ENCODE results near the gene EEFSEC. TPM values are rescaled to one million over a fixed set of nuclear protein-coding genes. Genes with fewer than 3 reads are reported as not detected.
A peak's percentile ranks its signal among the peaks of the same experiment; 100 is the strongest.

EEFSEC gene
- total and polyA plus RNA-seq, 7 experiments from 2014 or later, result 17.3 to 31.4 (median 18.3) TPM

DNA sequence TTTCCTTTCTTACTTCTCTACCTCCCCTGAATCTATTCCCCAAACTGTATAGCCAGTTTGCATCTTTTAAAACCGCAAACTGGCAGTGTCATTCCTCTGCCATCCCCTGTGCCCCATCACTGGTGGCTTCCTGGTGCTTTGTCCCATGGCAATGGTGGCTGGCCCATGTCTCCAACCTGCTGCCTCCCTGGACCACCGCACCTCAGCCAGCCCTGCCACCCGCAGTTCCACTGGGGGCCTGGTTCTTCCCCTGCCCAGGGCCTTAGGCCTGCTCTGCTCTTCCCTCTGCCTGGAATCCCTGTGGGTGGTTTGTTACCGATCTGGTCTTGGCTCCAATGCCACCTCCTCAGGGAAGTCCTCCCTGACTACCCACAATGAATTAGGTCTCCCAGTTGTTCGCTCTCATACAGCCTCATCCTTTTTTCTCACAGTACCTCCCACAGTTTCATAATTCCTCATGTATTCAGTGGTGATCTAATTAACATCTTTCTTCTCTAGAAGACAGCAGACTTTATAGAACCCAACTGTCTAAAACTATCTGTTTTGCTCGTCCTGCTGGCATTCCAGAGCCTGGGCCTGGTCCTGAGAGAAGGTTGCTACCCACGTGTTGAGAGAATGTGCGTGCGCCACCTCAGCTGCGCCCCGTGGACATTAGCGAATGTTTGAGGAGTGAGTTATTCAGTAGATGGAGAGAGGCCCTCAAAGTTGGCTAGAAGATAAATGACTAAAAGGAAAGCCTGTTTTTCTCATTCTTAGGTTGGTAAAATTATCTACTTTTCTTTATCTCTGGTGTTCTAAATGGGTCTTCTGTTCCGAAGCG lies 183.3 kb downstream of the EEFSEC start:
- no peak for DNase-seq
- peaks cover 0 to 27% (median 4%) of the 10 kb centered on the region in 7 donors for H3K4me1 Mint-ChIP-seq
- H3K4me1 ChIP-seq (ENCODE audit: control insufficient read depth in 2 of 2, insufficient read depth in 2 of 2, low read length in 2 of 2), result no peaks in the 10 kb centered on the region
- no peaks in the 10 kb centered on the region for H3K9me3 Mint-ChIP-seq
- H3K4me3 Mint-ChIP-seq, result no peak overlapping the region
- peaks cover 0 to 43% (median 15%) of the 10 kb centered on the region in 5 donors for H3K36me3 Mint-ChIP-seq
- no peak for ATAC-seq
- H3K4me3 ChIP-seq (ENCODE audit: low read length), result no peak overlapping the region
- no peaks in the 10 kb centered on the region for H3K27me3 ChIP-seq (ENCODE audit: control insufficient read depth in 2 of 2, insufficient read depth in 2 of 2, low read length in 2 of 2)
- no peak overlapping the region for H3K27ac ChIP-seq (ENCODE audit: low read depth, low read length)
- H3K36me3 ChIP-seq (ENCODE audit: control insufficient read depth in 2 of 3, insufficient read depth in 3 of 3, low read length in 3 of 3), result peaks cover 0 to 16% (median 0%) of the 10 kb centered on the region in 3 experiments
- no peaks in the 10 kb centered on the region for H3K27me3 Mint-ChIP-seq
- intact Hi-C loops (cut with micrococcal nuclease), result no loop called here
- CTCF ChIA-PET, result no interaction called here
- no peaks in the 10 kb centered on the region for H3K9me3 ChIP-seq (ENCODE audit: control insufficient read depth in 2 of 3, low read length in 3 of 3)
- peak overlapping the region in 4 of 9 donors; percentile 5 to 72 (median 50) for H3K27ac Mint-ChIP-seq
- POLR2A ChIA-PET, result no interaction called here

DNA sequence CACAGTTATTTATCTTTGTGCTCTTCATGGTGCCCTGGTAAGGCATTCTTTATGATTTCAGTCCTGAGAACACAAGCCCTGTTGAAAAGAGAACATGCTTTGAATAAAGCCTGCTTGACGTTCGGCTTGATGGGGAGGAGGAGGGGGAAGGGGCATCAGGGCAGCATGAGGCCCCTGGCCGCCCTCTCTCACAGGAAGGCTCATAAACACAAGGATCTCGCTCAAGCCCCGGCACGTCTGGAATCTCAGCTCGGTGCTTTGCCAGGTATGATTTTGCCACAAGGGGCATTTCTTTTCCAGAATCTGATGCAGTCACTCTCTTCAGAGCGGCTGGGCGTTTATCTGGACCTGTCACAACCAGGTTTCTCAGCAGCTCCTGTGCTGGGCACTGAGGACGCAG lies 184.0 kb downstream of the EEFSEC start:
- Histone ChIP-seq H3K4me1 (ENCODE audit: control insufficient read depth in 2 of 2, insufficient read depth in 2 of 2, low read length in 2 of 2) (no peaks in the 10 kb centered on the region), H3K27ac (ENCODE audit: low read depth, low read length) (no peak overlapping the region), H3K4me3 (ENCODE audit: low read length) (no peak overlapping the region), H3K36me3 (ENCODE audit: control insufficient read depth in 2 of 3, insufficient read depth in 3 of 3, low read length in 3 of 3) (peaks cover 0 to 23% (median 0%) of the 10 kb centered on the region in 3 experiments), H3K27me3 (ENCODE audit: control insufficient read depth in 2 of 2, insufficient read depth in 2 of 2, low read length in 2 of 2) (no peaks in the 10 kb centered on the region), H3K9me3 (ENCODE audit: control insufficient read depth in 2 of 3, low read length in 3 of 3) (no peaks in the 10 kb centered on the region)
- no peaks in the 10 kb centered on the region for H3K9me3 Mint-ChIP-seq
- peaks cover 0 to 27% (median 4%) of the 10 kb centered on the region in 7 donors for H3K4me1 Mint-ChIP-seq
- H3K27me3 Mint-ChIP-seq, result no peaks in the 10 kb centered on the region
- no peak for ATAC-seq
- peaks cover 0 to 47% (median 15%) of the 10 kb centered on the region in 5 donors for H3K36me3 Mint-ChIP-seq
- DNase-seq, result no peak
- H3K4me3 Mint-ChIP-seq, result no peak overlapping the region
- ChIA-PET CTCF (no interaction called here), POLR2A (no interaction called here)
- no peak overlapping the region for H3K27ac Mint-ChIP-seq
- intact Hi-C loops (cut with micrococcal nuclease), result no loop called here

DNA sequence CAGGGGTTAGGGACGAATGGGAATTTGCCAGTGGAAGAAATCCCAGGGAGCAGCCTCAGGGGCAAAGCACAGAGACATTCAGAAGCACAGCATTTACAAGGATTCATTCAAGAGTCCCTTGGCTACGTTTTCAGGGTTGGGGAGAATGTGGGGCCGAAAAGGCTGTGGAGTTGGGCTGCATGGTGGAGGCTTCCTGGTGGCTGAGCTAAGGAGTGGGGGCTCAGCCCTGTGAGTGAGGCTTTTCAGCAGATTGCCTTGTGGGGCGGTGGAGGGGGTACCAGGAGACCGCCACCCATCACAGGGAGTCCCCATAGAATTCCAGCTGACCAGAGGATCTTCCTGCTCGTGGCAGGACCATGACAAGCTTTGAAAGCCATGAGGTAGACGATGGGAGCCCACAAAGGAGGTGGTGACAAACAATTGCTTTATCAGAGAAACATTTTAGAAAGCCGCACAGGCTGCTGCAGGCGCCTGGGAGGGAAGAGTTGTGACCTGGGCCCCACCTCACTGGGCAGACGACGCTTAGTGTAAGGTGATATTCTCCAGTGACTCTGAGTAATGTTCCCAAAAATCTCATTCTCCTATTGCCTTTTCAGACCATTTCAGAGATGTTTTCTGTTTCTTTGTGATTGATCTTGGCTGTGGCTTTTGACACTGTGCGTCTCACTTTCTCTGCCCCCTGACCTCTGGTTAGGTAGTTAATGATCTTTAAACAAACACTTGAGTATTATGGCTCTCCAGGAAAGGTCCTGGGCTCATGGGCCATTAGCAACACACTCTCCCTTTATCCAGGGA lies 185.5 kb downstream of the EEFSEC start:
- no peak overlapping the region for H3K4me3 ChIP-seq (ENCODE audit: low read length)
- intact Hi-C loops (cut with micrococcal nuclease), result no loop called here
- no peaks in the 10 kb centered on the region for H3K27me3 ChIP-seq (ENCODE audit: control insufficient read depth in 2 of 2, insufficient read depth in 2 of 2, low read length in 2 of 2)
- H3K36me3 ChIP-seq (ENCODE audit: control insufficient read depth in 2 of 3, insufficient read depth in 3 of 3, low read length in 3 of 3), result peaks cover 0 to 37% (median 0%) of the 10 kb centered on the region in 3 experiments
- ChIA-PET POLR2A (no interaction called here), CTCF (no interaction called here)
- DNase-seq (no peak), ATAC-seq (no peak)
- no peaks in the 10 kb centered on the region for H3K9me3 ChIP-seq (ENCODE audit: control insufficient read depth in 2 of 3, low read length in 3 of 3)
- no peaks in the 10 kb centered on the region for H3K4me1 ChIP-seq (ENCODE audit: control insufficient read depth in 2 of 2, insufficient read depth in 2 of 2, low read length in 2 of 2)
- Mint-ChIP-seq H3K36me3 (peaks cover 0 to 41% (median 14%) of the 10 kb centered on the region in 5 donors), H3K9me3 (no peaks in the 10 kb centered on the region), H3K27ac (no peak overlapping the region), H3K4me3 (no peak overlapping the region), H3K4me1 (peaks cover 0 to 27% (median 4%) of the 10 kb centered on the region in 7 donors), H3K27me3 (no peaks in the 10 kb centered on the region)
- H3K27ac ChIP-seq (ENCODE audit: low read depth, low read length), result no peak overlapping the region

DNA sequence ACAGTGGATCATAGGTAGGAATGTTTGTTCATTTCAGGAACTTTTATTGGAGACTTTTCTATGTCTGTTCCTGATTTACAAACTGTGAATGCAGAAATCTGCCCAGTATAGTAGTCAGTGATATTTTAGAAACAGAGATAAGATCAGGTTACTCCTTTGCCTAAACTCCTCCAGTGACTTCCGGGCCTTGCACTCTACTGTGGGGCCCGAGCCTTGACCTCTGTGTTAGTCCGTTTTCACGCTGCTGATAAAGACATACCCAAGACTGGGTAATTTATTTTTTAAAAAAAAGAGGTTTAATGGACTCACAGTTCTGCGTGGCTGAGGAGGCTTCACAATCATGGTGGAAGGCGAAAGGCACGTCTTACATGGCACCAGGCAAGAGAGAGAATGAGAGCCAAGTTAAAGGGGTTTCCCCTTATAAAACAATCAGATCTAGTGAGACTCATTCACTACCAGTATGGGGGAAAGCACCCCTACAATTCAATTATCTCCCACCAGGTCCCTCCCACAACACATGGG lies 186.3 kb downstream of the EEFSEC start:
- Histone ChIP-seq H3K36me3 (ENCODE audit: control insufficient read depth in 2 of 3, insufficient read depth in 3 of 3, low read length in 3 of 3) (peaks cover 0 to 41% (median 0%) of the 10 kb centered on the region in 3 experiments), H3K4me1 (ENCODE audit: control insufficient read depth in 2 of 2, insufficient read depth in 2 of 2, low read length in 2 of 2) (no peaks in the 10 kb centered on the region), H3K27me3 (ENCODE audit: control insufficient read depth in 2 of 2, insufficient read depth in 2 of 2, low read length in 2 of 2) (no peaks in the 10 kb centered on the region), H3K9me3 (ENCODE audit: control insufficient read depth in 2 of 3, low read length in 3 of 3) (no peaks in the 10 kb centered on the region), H3K27ac (ENCODE audit: low read depth, low read length) (no peak overlapping the region), H3K4me3 (ENCODE audit: low read length) (no peak overlapping the region)
- intact Hi-C loops (cut with micrococcal nuclease), result no loop called here
- H3K4me3 Mint-ChIP-seq, result no peak overlapping the region
- no peaks in the 10 kb centered on the region for H3K27me3 Mint-ChIP-seq
- ATAC-seq, result no peak
- H3K9me3 Mint-ChIP-seq, result no peaks in the 10 kb centered on the region
- ChIA-PET POLR2A (no interaction called here), CTCF (no interaction called here)
- peaks cover 0 to 40% (median 14%) of the 10 kb centered on the region in 5 donors for H3K36me3 Mint-ChIP-seq
- no peak for DNase-seq
- H3K4me1 Mint-ChIP-seq, result peaks cover 0 to 27% (median 5%) of the 10 kb centered on the region in 7 donors
- H3K27ac Mint-ChIP-seq, result peak overlapping the region in 1 of 9 donors; percentile 36

DNA sequence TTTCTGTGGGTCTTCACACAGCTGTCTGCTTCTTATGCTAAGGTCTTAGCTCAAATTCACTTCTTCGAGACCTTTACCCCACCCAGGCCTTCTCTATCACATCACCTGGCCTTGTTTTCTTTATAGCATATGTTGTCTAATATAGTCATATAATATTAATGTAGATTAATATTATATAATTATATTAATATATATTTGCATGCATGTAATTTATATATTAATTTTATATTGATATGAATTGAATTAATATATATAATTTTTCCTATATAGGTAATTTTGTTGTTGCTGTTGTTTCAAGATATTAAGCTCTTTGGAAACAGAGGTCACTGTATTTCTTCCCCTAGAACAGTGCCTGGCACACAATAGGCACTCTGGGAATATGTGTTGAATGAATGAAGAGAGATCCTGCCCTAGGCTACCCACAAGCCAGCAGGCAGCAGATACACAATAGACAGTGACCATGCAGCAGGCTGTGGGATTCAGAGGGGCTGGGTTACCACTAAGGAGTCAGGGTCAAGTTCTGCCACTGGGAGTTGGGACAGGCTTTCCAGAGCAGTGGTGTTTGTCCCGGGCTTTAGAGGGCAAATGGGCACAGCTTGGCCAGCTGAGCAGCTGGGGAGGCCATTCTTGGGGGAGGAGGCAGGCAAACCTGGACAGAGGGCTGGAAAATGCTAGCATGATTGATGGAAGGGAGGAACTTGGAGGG lies 187.1 kb downstream of the EEFSEC start:
- intact Hi-C loops (cut with micrococcal nuclease), result no loop called here

DNA sequence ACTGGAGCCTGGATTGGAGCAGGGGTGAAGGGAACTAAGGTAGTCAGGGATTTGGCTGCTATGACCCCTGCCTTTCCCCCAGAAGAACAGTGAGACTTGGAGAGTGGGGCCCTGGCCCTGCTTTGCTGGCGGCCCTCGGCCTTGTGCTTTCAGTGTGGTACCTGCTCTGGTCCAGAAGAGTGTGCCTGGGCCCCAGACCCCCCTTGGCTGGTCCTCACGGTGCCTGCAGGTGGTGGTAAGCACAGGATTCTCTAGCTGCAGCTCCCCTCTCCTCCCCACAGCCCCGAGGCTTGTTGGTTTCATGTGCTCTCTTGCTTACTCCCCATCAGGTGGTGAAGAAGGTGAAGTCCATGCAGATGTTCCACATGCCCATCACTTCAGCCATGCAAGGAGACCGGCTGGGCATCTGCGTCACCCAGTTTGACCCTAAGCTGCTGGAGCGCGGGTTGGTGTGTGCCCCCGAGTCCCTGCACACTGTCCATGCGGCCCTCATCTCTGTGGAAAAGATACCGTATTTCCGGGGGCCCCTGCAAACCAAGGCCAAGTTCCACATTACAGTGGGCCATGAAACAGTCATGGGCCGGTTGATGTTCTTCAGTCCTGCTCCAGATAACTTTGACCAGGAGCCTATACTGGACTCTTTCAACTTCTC lies 187.7 kb downstream of the EEFSEC start:
- no peaks in the 10 kb centered on the region for H3K9me3 Mint-ChIP-seq
- DNase-seq (no peak), ATAC-seq (no peak)
- Histone ChIP-seq H3K36me3 (ENCODE audit: control insufficient read depth in 2 of 3, insufficient read depth in 3 of 3, low read length in 3 of 3) (peaks cover 0 to 36% (median 0%) of the 10 kb centered on the region in 3 experiments), H3K4me1 (ENCODE audit: control insufficient read depth in 2 of 2, insufficient read depth in 2 of 2, low read length in 2 of 2) (no peaks in the 10 kb centered on the region), H3K4me3 (ENCODE audit: low read length) (no peak overlapping the region), H3K27ac (ENCODE audit: low read depth, low read length) (no peak overlapping the region), H3K9me3 (ENCODE audit: control insufficient read depth in 2 of 3, low read length in 3 of 3) (no peaks in the 10 kb centered on the region), H3K27me3 (ENCODE audit: control insufficient read depth in 2 of 2, insufficient read depth in 2 of 2, low read length in 2 of 2) (no peaks in the 10 kb centered on the region)
- H3K4me1 Mint-ChIP-seq, result peaks cover 0 to 18% (median 4%) of the 10 kb centered on the region in 7 donors
- no peak overlapping the region for H3K27ac Mint-ChIP-seq
- H3K36me3 Mint-ChIP-seq, result peaks cover 0 to 37% (median 12%) of the 10 kb centered on the region in 5 donors
- H3K27me3 Mint-ChIP-seq, result no peaks in the 10 kb centered on the region
- no peak overlapping the region for H3K4me3 Mint-ChIP-seq
- ChIA-PET CTCF (no interaction called here), POLR2A (interaction anchor here (0.6 kb wide), 1 partner anchor 31 kb away, joined by 3 read pairs; no protein-coding TSS in a partner anchor)
- intact Hi-C loops (cut with micrococcal nuclease), result no loop called here

More for the DNA sequence above, 187.1 kb downstream of the EEFSEC start:
- Histone ChIP-seq H3K4me1 (ENCODE audit: control insufficient read depth in 2 of 2, insufficient read depth in 2 of 2, low read length in 2 of 2) (no peaks in the 10 kb centered on the region), H3K36me3 (ENCODE audit: control insufficient read depth in 2 of 3, insufficient read depth in 3 of 3, low read length in 3 of 3) (peaks cover 0 to 38% (median 0%) of the 10 kb centered on the region in 3 experiments), H3K27ac (ENCODE audit: low read depth, low read length) (no peak overlapping the region), H3K4me3 (ENCODE audit: low read length) (no peak overlapping the region), H3K9me3 (ENCODE audit: control insufficient read depth in 2 of 3, low read length in 3 of 3) (no peaks in the 10 kb centered on the region), H3K27me3 (ENCODE audit: control insufficient read depth in 2 of 2, insufficient read depth in 2 of 2, low read length in 2 of 2) (no peaks in the 10 kb centered on the region)
- peaks cover 0 to 22% (median 5%) of the 10 kb centered on the region in 7 donors for H3K4me1 Mint-ChIP-seq
- DNase-seq (no peak), ATAC-seq (no peak)
- H3K36me3 Mint-ChIP-seq, result peaks cover 0 to 39% (median 14%) of the 10 kb centered on the region in 5 donors
- H3K4me3 Mint-ChIP-seq, result no peak overlapping the region
- ChIA-PET POLR2A (interaction anchor here (0.6 kb wide), 1 partner anchor 31 kb away, joined by 3 read pairs; no protein-coding TSS in a partner anchor), CTCF (no interaction called here)
- no peaks in the 10 kb centered on the region for H3K27me3 Mint-ChIP-seq
- H3K9me3 Mint-ChIP-seq, result no peaks in the 10 kb centered on the region
- peak overlapping the region in 1 of 9 donors; percentile 59 for H3K27ac Mint-ChIP-seq
